ENCODE results near the gene RNF17. TPM values are rescaled to one million over a fixed set of nuclear protein-coding genes. Genes with fewer than 3 reads are reported as not detected.

Gene RNF17
- total and polyA plus RNA-seq, 10 of the 15 experiments (the other 5 are each of a cell fraction or from before 2014, with no cell fraction given), result not detected

GRCh38 chr13:24899601-24900000, 135.6 kb downstream of the RNF17 start:
- Histone ChIP-seq H3K4me1 (ENCODE audit: control insufficient read depth, insufficient read depth, low read length) (peaks cover 5% of the 10 kb centered on the region; the same call in 1 of the 2 replicates), H3K4me3 (no peak overlapping the region), H3K27me3 (replicated peaks in 1 of 2; ENCODE audit: control insufficient read depth in 2 of 2, insufficient read depth in 2 of 2, low read length in 1 of 2) (no peaks in the 10 kb centered on the region), H3K9ac (ENCODE audit: control insufficient read depth, insufficient read depth, low read length) (no peak overlapping the region), H3K4me2 (ENCODE audit: control insufficient read depth, insufficient read depth) (no peak overlapping the region), H4K20me1 (ENCODE audit: control insufficient read depth, insufficient read depth) (no peaks in the 10 kb centered on the region), H3K36me3 (ENCODE audit: control insufficient read depth in 2 of 2, insufficient read depth in 2 of 2, low read length in 1 of 2) (peaks cover 8 to 14% of the 10 kb centered on the region in 2 experiments), H3K79me2 (ENCODE audit: control insufficient read depth, insufficient read depth, low read length) (no peaks in the 10 kb centered on the region), H2AFZ (ENCODE audit: control insufficient read depth, low read depth, low read length) (no peak overlapping the region), H3K27ac (ENCODE audit: control insufficient read depth, insufficient read depth) (no peak overlapping the region), H3K9me3 (replicated peaks; ENCODE audit: control insufficient read depth, insufficient read depth, low read length) (no peaks in the 10 kb centered on the region)
- intact Hi-C loops (cut with micrococcal nuclease; ENCODE audit: unreplicated experiment) (no loop called here), in situ Hi-C loops (cut with MboI) (no loop called here)
- no peak for DNase-seq (ENCODE audit: low read depth, low spot score)
- ChIA-PET RAD21 (ENCODE audit: unreplicated experiment) (no interaction called here), POLR2A (no interaction called here), CTCF (interaction anchor here (0.9 kb wide), 1 partner anchor 24 kb away, joined by 3 read pairs; no protein-coding TSS in a partner anchor), SMC1A (ENCODE audit: uncharacterized antibody, unreplicated experiment) (no interaction called here)
- BruUV-seq (replicated peaks), result no TSS peak
- no peak for ATAC-seq
- TF ChIP-seq IRF5 (IDR thresholded peaks at IDR 0.05; ENCODE audit: borderline replicate concordance) (no peak), SMAD5 (IDR thresholded peaks at IDR 0.05; ENCODE audit: low read depth) (no peak), KAT2A (conservative IDR thresholded peaks at IDR 0.05; ENCODE audit: control insufficient read depth, low read depth, low read length) (no peak), ZNF217 (IDR thresholded peaks at IDR 0.05) (no peak), BHLHE40 (IDR thresholded peaks at IDR 0.05; ENCODE audit: borderline replicate concordance in 1 of 2, low read depth in 2 of 2, low read length in 1 of 2) (no peak), KLF5 (IDR thresholded peaks at IDR 0.05; ENCODE audit: partially characterized antibody) (no peak), ZNF592 (IDR thresholded peaks at IDR 0.05) (no peak), ZBTB33 (IDR thresholded peaks at IDR 0.05) (no peak), CBFB (IDR thresholded peaks at IDR 0.05; ENCODE audit: low read depth) (no peak), GABPA (IDR thresholded peaks at IDR 0.05; ENCODE audit: low read depth) (no peak), HSF1 (IDR thresholded peaks at IDR 0.05; ENCODE audit: low read depth, low read length) (no peak), CBX5 (IDR thresholded peaks at IDR 0.05; ENCODE audit: low read depth) (no peak), RUNX3 (IDR thresholded peaks at IDR 0.05; ENCODE audit: low read length) (no peak), SUZ12 (IDR thresholded peaks at IDR 0.05; ENCODE audit: unreplicated experiment) (no peak), STAT1 (conservative IDR thresholded peaks at IDR 0.05) (no peak), GATAD2B (conservative IDR thresholded peaks at IDR 0.05; ENCODE audit: low read depth) (no peak), NFIC (IDR thresholded peaks at IDR 0.05; ENCODE audit: low read depth, low read length) (no peak)
- no peak for FAIRE-seq
- 95% methylated on average over 5 of the region's 5 CpGs for WGBS (ENCODE audit: insufficient coverage, insufficient replicate concordance, low lambda C conversion rate, missing lambda C conversion rate)

Measured in GM12878 (cell line).